PC-9 (cell line): Measurements from ENCODE around the gene CHI3L1. TPM values are rescaled to one million over a fixed set of nuclear protein-coding genes. Genes with fewer than 3 reads are reported as not detected.

Source experiments
- BruUV-seq: library from RNA; stranded (reverse); fragments of 400-500 nt; replicated peaks from 2 replicates; lab custom pipeline; 2021; lab: Mats Ljungman, UMichigan
- CTCF ChIA-PET: fragments of 300-600 bp; sonication (Branson Sonifier 250); formaldehyde crosslinking; loops from one replicate; lab custom pipeline; 2022; ENCODE audit warnings: antibody characterized with exemption; lab: Charles Lee
- POLR2A ChIA-PET: fragments of 300-600 bp; sonication (Branson Sonifier 250); formaldehyde crosslinking; loops from one replicate; lab custom pipeline; 2022; ENCODE audit warnings: antibody characterized with exemption; ENCODE audit not compliant: unreplicated experiment; lab: Charles Lee
- DNase-seq, 2 experiments: peaks; one replicate each; pipeline versions ENCODE4 v3.0.0 to v3.0.0-alpha.2; 2015 to 2022; ENCODE audit warnings: mixed read lengths in 1 of 2
- H2AFZ ChIP-seq: fragments of 200-600 bp; sonication (generic); 2 replicates; pipeline ENCODE4 v1.8.1; 2017; ENCODE audit warnings: antibody characterized with exemption
- H3F3A ChIP-seq: fragments of 200-600 bp; sonication (generic); 2 replicates; pipeline ENCODE4 v1.8.1; 2017; ENCODE audit warnings: antibody characterized with exemption, mild to moderate bottlenecking, low read depth; ENCODE audit not compliant: insufficient read depth
- H3K27ac ChIP-seq: fragments of 200-600 bp; sonication (generic); 2 replicates; pipeline ENCODE4 v1.6.1; 2016; ENCODE audit warnings: mixed run types
- H3K27me3 ChIP-seq: fragments of 200-600 bp; sonication (generic); 2 replicates; pipeline ENCODE4 v1.6.1; 2016; ENCODE audit warnings: low read depth, mixed run types; ENCODE audit not compliant: insufficient read depth
- H3K36me3 ChIP-seq: fragments of 200-600 bp; sonication (generic); 2 replicates; pipeline ENCODE4 v1.6.1; 2016; ENCODE audit warnings: low read depth, mixed run types
- H3K4me1 ChIP-seq: fragments of 200-600 bp; sonication (generic); replicated peaks from 2 replicates; pipeline ENCODE4 v1.6.1; 2016; ENCODE audit warnings: mixed run types; ENCODE audit not compliant: insufficient read depth
- H3K4me2 ChIP-seq: fragments of 200-600 bp; sonication (generic); 2 replicates; pipeline ENCODE4 v1.6.1; 2017; ENCODE audit warnings: mixed run types
- H3K4me3 ChIP-seq: fragments of 200-600 bp; sonication (generic); 2 replicates; pipeline ENCODE4 v1.6.1; 2016; ENCODE audit warnings: mixed run types
- H3K79me2 ChIP-seq: fragments of 200-600 bp; sonication (generic); 2 replicates; pipeline ENCODE4 v1.6.1; 2017; ENCODE audit warnings: low read depth, mixed run types
- H3K9me2 ChIP-seq: fragments of 200-600 bp; sonication (generic); 2 replicates; pipeline ENCODE4 v1.8.1; 2017; ENCODE audit warnings: mild to moderate bottlenecking; ENCODE audit not compliant: insufficient read depth
- H3K9me3 ChIP-seq: fragments of 200-600 bp; sonication (generic); 2 replicates; pipeline ENCODE4 v1.8.1; 2016; ENCODE audit warnings: low read depth; ENCODE audit not compliant: insufficient read depth
- H4K20me1 ChIP-seq: fragments of 200-600 bp; sonication (generic); 2 replicates; pipeline ENCODE4 v1.8.1; 2017; ENCODE audit not compliant: insufficient read depth
- EZH2 ChIP-seq: fragments of 200-600 bp; sonication (generic); IDR thresholded peaks from 2 replicates; pipeline ENCODE4 v1.8.0; 2017; ENCODE audit warnings: antibody characterized with exemption, low read depth
- intact Hi-C: fragments of 100-400 bp; cut with micrococcal nuclease; formaldehyde crosslinking; loops from one replicate; pipeline ENCODE4 v1.10.0; 2022; ENCODE audit not compliant: unreplicated experiment
- total RNA-seq: library from RNA; stranded (reverse); gene quantifications from 2 replicates; pipeline ENCODE4 v1.2.3, GENCODE V29; 2021
- TF ChIP-seq, protein P1 (sequence below): fragments of 200-600 bp; sonication (generic); conservative IDR thresholded peaks from 2 replicates; pipeline ENCODE4 v1.6.1; 2017; ENCODE audit warnings: mixed run types, antibody characterized with exemption, mild to moderate bottlenecking, moderate library complexity

The CHI3L1 gene
- total RNA-seq, 1 experiment from 2014 or later, result not detected

DNA sequence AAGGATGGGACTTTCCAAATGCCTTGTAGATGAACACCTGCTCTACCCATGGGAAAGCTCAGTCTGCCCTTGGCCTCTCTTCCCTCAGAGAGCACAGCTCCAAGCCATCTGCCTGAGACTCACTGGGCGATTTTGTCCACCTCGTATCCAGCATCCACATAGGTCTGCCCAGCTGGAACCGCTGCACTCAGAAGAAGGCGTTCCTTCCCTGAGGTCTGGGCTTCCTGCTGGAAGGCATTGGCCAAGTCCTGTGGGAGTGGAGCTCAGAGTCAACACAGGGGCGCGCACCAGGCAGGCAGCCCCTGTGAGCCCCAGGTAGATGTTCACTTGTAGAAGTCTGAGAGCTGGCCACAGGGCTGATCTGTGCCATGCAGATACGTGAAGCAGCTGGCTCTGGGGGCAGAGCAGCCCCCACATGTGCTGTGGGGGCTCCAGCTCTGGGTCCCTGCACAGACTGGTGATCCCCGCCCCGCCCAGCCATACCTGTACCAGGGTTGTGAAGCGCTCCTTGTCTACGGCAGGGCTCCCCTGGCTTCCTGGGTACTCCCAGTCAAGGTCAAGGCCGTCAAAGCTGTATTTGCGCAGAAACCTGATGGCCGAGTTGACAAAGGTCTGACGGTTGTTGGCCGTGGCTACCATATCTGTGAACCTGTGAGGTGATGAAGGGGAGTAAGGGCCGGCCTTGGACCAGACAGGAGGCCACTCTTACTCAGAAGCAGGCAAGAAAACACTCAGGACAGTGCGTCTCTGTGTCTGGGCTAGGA lies 36.7 kb upstream of the CHI3L1 start:
- ChIA-PET POLR2A (no interaction called here), CTCF (no interaction called here)
- H3K9me3 ChIP-seq, result no peaks in the 10 kb centered on the region
- BruUV-seq, result no TSS peak
- no peak overlapping the region for H3K4me3 ChIP-seq
- intact Hi-C loops, result no loop called here
- no peak for DNase-seq
- H3K79me2 ChIP-seq, result no peaks in the 10 kb centered on the region
- no peak for TF ChIP-seq EZH2
- TF ChIP-seq, protein P1, sequence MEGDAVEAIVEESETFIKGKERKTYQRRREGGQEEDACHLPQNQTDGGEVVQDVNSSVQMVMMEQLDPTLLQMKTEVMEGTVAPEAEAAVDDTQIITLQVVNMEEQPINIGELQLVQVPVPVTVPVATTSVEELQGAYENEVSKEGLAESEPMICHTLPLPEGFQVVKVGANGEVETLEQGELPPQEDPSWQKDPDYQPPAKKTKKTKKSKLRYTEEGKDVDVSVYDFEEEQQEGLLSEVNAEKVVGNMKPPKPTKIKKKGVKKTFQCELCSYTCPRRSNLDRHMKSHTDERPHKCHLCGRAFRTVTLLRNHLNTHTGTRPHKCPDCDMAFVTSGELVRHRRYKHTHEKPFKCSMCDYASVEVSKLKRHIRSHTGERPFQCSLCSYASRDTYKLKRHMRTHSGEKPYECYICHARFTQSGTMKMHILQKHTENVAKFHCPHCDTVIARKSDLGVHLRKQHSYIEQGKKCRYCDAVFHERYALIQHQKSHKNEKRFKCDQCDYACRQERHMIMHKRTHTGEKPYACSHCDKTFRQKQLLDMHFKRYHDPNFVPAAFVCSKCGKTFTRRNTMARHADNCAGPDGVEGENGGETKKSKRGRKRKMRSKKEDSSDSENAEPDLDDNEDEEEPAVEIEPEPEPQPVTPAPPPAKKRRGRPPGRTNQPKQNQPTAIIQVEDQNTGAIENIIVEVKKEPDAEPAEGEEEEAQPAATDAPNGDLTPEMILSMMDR, result no peak
- H3K9me2 ChIP-seq, result no peaks in the 10 kb centered on the region
- peaks cover 77% of the 10 kb centered on the region for H3K27me3 ChIP-seq
- no peak overlapping the region for H3K4me2 ChIP-seq
- no peaks in the 10 kb centered on the region for H3F3A ChIP-seq
- no peaks in the 10 kb centered on the region for H3K4me1 ChIP-seq
- H3K27ac ChIP-seq, result no peak overlapping the region
- no peaks in the 10 kb centered on the region for H4K20me1 ChIP-seq
- no peak overlapping the region for H2AFZ ChIP-seq
- H3K36me3 ChIP-seq, result no peaks in the 10 kb centered on the region

DNA sequence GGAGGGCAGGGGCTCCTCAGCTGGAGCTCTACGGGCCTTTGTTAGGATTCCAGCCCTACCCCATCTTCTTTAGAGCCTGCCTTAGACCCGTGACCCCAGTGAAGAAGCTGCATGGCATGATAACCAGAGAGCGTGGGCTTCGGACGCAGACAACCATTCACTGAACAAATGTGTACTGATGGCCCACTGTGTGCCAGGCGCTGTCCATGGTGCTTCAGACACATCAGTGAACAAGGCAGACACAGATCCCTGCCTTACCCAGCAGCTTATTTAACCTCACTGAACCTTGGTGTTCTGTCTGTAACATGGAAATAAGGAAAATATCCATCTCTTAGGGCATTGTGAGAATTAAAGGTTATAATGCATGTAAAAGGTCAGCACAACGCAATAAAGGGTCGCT lies 33.4 kb upstream of the CHI3L1 start:
- ChIA-PET POLR2A (no interaction called here), CTCF (no interaction called here)
- Histone ChIP-seq H3K4me2 (no peak overlapping the region), H3K36me3 (no peaks in the 10 kb centered on the region), H3K4me3 (no peak overlapping the region), H3K79me2 (no peaks in the 10 kb centered on the region), H3F3A (no peaks in the 10 kb centered on the region), H3K9me2 (no peaks in the 10 kb centered on the region), H3K9me3 (no peaks in the 10 kb centered on the region), H2AFZ (no peak overlapping the region), H3K27me3 (peaks cover 48% of the 10 kb centered on the region), H3K4me1 (no peaks in the 10 kb centered on the region), H4K20me1 (no peaks in the 10 kb centered on the region), H3K27ac (no peak overlapping the region)
- TF ChIP-seq, protein P1, result no peak
- TF ChIP-seq EZH2, result no peak
- DNase-seq, result no peak
- intact Hi-C loops, result no loop called here
- BruUV-seq, result no TSS peak

DNA sequence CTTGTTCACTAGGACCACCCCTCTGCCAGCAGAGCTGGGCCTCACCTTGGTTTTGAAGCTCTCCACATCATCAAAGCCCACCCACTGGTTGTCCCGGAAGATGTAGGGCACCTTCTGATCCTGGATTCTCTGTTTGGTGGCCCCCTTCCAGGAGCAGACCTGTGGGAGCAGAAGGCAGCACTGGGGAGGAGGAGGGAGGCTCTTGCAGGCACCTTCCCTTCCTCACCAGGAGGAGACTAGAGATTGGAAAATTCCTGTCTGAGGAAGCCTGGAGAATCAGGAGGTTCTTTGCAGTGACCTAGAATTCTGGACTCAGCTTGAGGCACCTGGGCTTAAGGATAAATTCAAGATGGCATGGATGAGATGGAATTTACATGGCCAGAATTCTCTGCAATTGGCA lies 32.7 kb upstream of the CHI3L1 start:
- no TSS peak for BruUV-seq
- no peaks in the 10 kb centered on the region for H3K9me2 ChIP-seq
- POLR2A ChIA-PET, result interaction anchor here (0.6 kb wide), 1 partner anchor 1843 kb away, joined by 3 read pairs; no protein-coding TSS in a partner anchor
- CTCF ChIA-PET, result no interaction called here
- no peaks in the 10 kb centered on the region for H4K20me1 ChIP-seq
- H3K9me3 ChIP-seq, result no peaks in the 10 kb centered on the region
- H3K4me2 ChIP-seq, result no peak overlapping the region
- H3K4me3 ChIP-seq, result no peak overlapping the region
- no peaks in the 10 kb centered on the region for H3K4me1 ChIP-seq
- intact Hi-C loops, result no loop called here
- H3K36me3 ChIP-seq, result no peaks in the 10 kb centered on the region
- H3K79me2 ChIP-seq, result no peaks in the 10 kb centered on the region
- TF ChIP-seq, protein P1, result no peak
- no peak for TF ChIP-seq EZH2
- no peak overlapping the region for H3K27ac ChIP-seq
- H3F3A ChIP-seq, result no peaks in the 10 kb centered on the region
- no peak overlapping the region for H2AFZ ChIP-seq
- DNase-seq, result no peak
- H3K27me3 ChIP-seq, result peaks cover 41% of the 10 kb centered on the region
